Neural cell (in vitro differentiated cells): Measurements from ENCODE around the gene PER2. TPM values are rescaled to one million over a fixed set of nuclear protein-coding genes. Genes with fewer than 3 reads are reported as not detected.

Source experiments
- H2AFZ ChIP-seq: fragments of 200-600, 300-800 bp; sonication (generic), shearing (Covaris generic); 2 replicates; pipeline ENCODE4 v1.6.0; 2014; ENCODE audit warnings: low read depth, mild to moderate bottlenecking, antibody characterized with exemption, low read length, moderate library complexity
- H3F3A ChIP-seq: fragments of 200-600 bp; shearing (Covaris generic); 2 replicates; pipeline ENCODE4 v1.6.1; 2016; ENCODE audit warnings: mild to moderate bottlenecking, moderate library complexity, mixed read lengths, antibody characterized with exemption, low read length; ENCODE audit not compliant: insufficient read depth, poor library complexity, severe bottlenecking
- H3K27ac ChIP-seq: fragments of 200-600, 300-800 bp; sonication (generic), shearing (Covaris generic); 2 replicates; pipeline ENCODE4 v1.5.1; 2014; ENCODE audit warnings: mild to moderate bottlenecking, low read length, moderate library complexity
- H3K27me3 ChIP-seq: fragments of 300-800, 200-600 bp; sonication (generic), shearing (Covaris generic); 2 replicates; pipeline ENCODE4 v1.6.0; 2014; ENCODE audit warnings: mild to moderate bottlenecking, low read depth, low read length, moderate library complexity; ENCODE audit not compliant: insufficient read depth
- H3K36me3 ChIP-seq: fragments of 300-800, 200-600 bp; sonication (generic), shearing (Covaris generic); 2 replicates; pipeline ENCODE4 v1.5.1; 2014; ENCODE audit warnings: mild to moderate bottlenecking, antibody characterized with exemption, low read length, moderate library complexity; ENCODE audit not compliant: insufficient read depth
- H3K4me2 ChIP-seq: fragments of 300-800, 200-600 bp; sonication (generic), shearing (Covaris generic); 2 replicates; pipeline ENCODE4 v1.6.0; 2014; ENCODE audit warnings: mild to moderate bottlenecking, low read length
- H3K4me3 ChIP-seq: fragments of 300-800, 200-600 bp; sonication (generic), shearing (Covaris generic); 2 replicates; pipeline ENCODE4 v1.5.1; 2014; ENCODE audit warnings: mild to moderate bottlenecking, low read length, moderate library complexity
- H3K79me2 ChIP-seq: fragments of 200-600 bp; shearing (Covaris generic); replicated peaks from 2 replicates; pipeline ENCODE4 v1.6.0; 2014; ENCODE audit warnings: mild to moderate bottlenecking, low read length, moderate library complexity; ENCODE audit not compliant: insufficient read depth
- H3K9ac ChIP-seq: fragments of 300-800, 200-600 bp; sonication (generic), shearing (Covaris generic); 2 replicates; pipeline ENCODE4 v1.6.1; 2016; ENCODE audit warnings: mild to moderate bottlenecking, low read length, mixed read lengths
- H3K9me2 ChIP-seq: fragments of 200-600 bp; shearing (Covaris generic); 2 replicates; pipeline ENCODE4 v1.6.1; 2016; ENCODE audit warnings: mild to moderate bottlenecking, low read length, mixed read lengths; ENCODE audit not compliant: insufficient read depth
- H3K9me3 ChIP-seq: fragments of 200-600, 300-800 bp; sonication (generic), shearing (Covaris generic); 2 replicates; pipeline ENCODE4 v1.6.1; 2016; ENCODE audit warnings: mild to moderate bottlenecking, mixed run types, low read length, moderate library complexity, mixed read lengths
- H4K20me1 ChIP-seq: fragments of 200-600 bp; shearing (Covaris generic); 2 replicates; pipeline ENCODE4 v1.6.1; 2016; ENCODE audit warnings: mild to moderate bottlenecking, mixed run types; ENCODE audit not compliant: insufficient read depth
- EP300 ChIP-seq: fragments of 450-650 bp; conservative IDR thresholded peaks from 2 replicates; pipeline ENCODE4 v1.6.1; 2014; ENCODE audit warnings: antibody characterized with exemption, mild to moderate bottlenecking, moderate library complexity; ENCODE audit not compliant: poor library complexity, severe bottlenecking
- EZH2 ChIP-seq: fragments of 200-600, 300-800 bp; shearing (Covaris generic), sonication (generic); IDR thresholded peaks from 2 replicates; pipeline ENCODE4 v1.6.1; 2014; ENCODE audit warnings: antibody characterized with exemption, low read length, borderline replicate concordance, mild to moderate bottlenecking; ENCODE audit not compliant: insufficient read depth, poor library complexity, severe bottlenecking
- MXI1 ChIP-seq: fragments of 450-650 bp; conservative IDR thresholded peaks from 2 replicates; pipeline ENCODE4 v1.6.1; 2014; ENCODE audit warnings: antibody characterized with exemption, mild to moderate bottlenecking; ENCODE audit not compliant: poor library complexity, severe bottlenecking
- POLR2AphosphoS5 ChIP-seq: IDR thresholded peaks from 2 replicates; pipeline ENCODE4 v1.6.1; 2012
- RAD21 ChIP-seq: fragments of 450-650 bp; conservative IDR thresholded peaks from 2 replicates; pipeline ENCODE4 v1.6.1; 2014; ENCODE audit warnings: antibody characterized with exemption, mild to moderate bottlenecking, moderate library complexity
- REST ChIP-seq: IDR thresholded peaks from 2 replicates; pipeline ENCODE4 v1.6.1; 2012; ENCODE audit warnings: borderline replicate concordance
- SMC3 ChIP-seq: fragments of 450-650 bp; conservative IDR thresholded peaks from 2 replicates; pipeline ENCODE4 v1.6.1; 2014; ENCODE audit warnings: antibody characterized with exemption, mild to moderate bottlenecking, moderate library complexity; ENCODE audit not compliant: poor library complexity
- TAF1 ChIP-seq: IDR thresholded peaks from 2 replicates; pipeline ENCODE4 v1.6.1; 2012; ENCODE audit warnings: low read depth
- polyA plus RNA-seq: library from polyadenylated mRNA; depleted of rRNA; stranded (reverse); fragments of >200 nt; gene quantifications from 2 replicates; pipeline ENCODE4 v1.2.3, GENCODE V29; 2014
- TF ChIP-seq, protein P1 (sequence below): fragments of 450-650 bp; IDR thresholded peaks from 2 replicates; pipeline ENCODE4 v1.5.1; 2014; ENCODE audit warnings: antibody characterized with exemption, mild to moderate bottlenecking, moderate library complexity; ENCODE audit not compliant: poor library complexity, severe bottlenecking

The PER2 gene
- polyA plus RNA-seq, 1 donor from 2014 or later, result 3.2 TPM

GRCh38 chr2:238262496-238263122 is 25.8 kb downstream of the PER2 start:
- Histone ChIP-seq H3K79me2 (no peaks in the 10 kb centered on the region), H3K36me3 (no peaks in the 10 kb centered on the region), H3K27me3 (no peaks in the 10 kb centered on the region), H3K9ac (no peak overlapping the region), H4K20me1 (no peaks in the 10 kb centered on the region), H2AFZ (no peak overlapping the region), H3K4me3 (no peak overlapping the region), H3K9me3 (no peaks in the 10 kb centered on the region), H3K9me2 (no peaks in the 10 kb centered on the region), H3F3A (no peaks in the 10 kb centered on the region), H3K27ac (no peak overlapping the region), H3K4me2 (no peak overlapping the region)
- no peak for TF ChIP-seq MXI1
- TF ChIP-seq EZH2, result no peak
- no peak for TF ChIP-seq POLR2AphosphoS5
- no peak for TF ChIP-seq REST
- TF ChIP-seq RAD21, result no peak
- no peak for TF ChIP-seq SMC3
- TF ChIP-seq, protein P1, sequence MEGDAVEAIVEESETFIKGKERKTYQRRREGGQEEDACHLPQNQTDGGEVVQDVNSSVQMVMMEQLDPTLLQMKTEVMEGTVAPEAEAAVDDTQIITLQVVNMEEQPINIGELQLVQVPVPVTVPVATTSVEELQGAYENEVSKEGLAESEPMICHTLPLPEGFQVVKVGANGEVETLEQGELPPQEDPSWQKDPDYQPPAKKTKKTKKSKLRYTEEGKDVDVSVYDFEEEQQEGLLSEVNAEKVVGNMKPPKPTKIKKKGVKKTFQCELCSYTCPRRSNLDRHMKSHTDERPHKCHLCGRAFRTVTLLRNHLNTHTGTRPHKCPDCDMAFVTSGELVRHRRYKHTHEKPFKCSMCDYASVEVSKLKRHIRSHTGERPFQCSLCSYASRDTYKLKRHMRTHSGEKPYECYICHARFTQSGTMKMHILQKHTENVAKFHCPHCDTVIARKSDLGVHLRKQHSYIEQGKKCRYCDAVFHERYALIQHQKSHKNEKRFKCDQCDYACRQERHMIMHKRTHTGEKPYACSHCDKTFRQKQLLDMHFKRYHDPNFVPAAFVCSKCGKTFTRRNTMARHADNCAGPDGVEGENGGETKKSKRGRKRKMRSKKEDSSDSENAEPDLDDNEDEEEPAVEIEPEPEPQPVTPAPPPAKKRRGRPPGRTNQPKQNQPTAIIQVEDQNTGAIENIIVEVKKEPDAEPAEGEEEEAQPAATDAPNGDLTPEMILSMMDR, result no peak
- no peak for TF ChIP-seq EP300
- TF ChIP-seq TAF1, result no peak

DNA sequence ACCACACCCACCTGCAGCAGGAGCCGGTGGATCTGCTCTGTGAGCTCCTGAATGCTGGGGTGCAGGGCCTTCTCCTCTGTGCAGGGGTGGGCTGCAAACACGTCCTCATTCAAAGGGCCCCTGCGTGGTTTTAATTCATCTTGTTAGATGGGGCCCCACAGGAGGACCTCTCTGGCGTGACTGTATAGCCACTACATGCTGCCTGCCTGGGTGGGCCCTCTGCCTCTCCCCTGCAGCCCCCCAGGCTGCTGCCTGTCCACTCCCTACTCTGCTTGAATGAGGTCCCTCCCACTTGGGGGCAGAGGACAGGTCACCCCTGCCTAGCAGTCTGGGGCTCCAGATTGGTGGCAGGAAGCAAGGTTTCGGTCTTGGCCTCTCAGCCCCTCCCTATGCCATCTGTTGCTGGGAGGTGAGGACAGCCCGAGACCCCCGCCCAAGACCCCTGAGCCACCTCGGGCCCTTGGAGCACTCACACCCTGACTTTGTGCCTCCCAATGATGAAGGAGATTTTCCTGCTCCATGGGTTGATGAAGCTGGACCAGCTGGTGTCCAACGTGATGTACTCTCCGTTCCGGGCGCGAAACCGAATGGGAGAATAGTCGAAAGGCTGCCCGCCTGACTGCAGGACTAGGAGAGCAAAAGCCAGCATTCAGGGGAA is 26.6 kb downstream of the PER2 start:
- H3K36me3 ChIP-seq, result no peaks in the 10 kb centered on the region

More for the DNA sequence above, 26.6 kb downstream of the PER2 start:
- no peaks in the 10 kb centered on the region for H3F3A ChIP-seq
- no peaks in the 10 kb centered on the region for H3K9me2 ChIP-seq
- H3K9ac ChIP-seq, result no peak overlapping the region
- H3K4me3 ChIP-seq, result no peak overlapping the region
- no peaks in the 10 kb centered on the region for H4K20me1 ChIP-seq
- no peak for TF ChIP-seq POLR2AphosphoS5
- TF ChIP-seq, protein P1, result no peak
- no peak for TF ChIP-seq REST
- TF ChIP-seq EZH2, result no peak
- no peak for TF ChIP-seq TAF1
- TF ChIP-seq MXI1, result no peak
- no peak for TF ChIP-seq SMC3
- TF ChIP-seq EP300, result no peak
- TF ChIP-seq RAD21, result no peak
- no peaks in the 10 kb centered on the region for H3K27me3 ChIP-seq
- no peak overlapping the region for H3K4me2 ChIP-seq
- no peaks in the 10 kb centered on the region for H3K9me3 ChIP-seq
- no peaks in the 10 kb centered on the region for H3K79me2 ChIP-seq
- no peak overlapping the region for H3K27ac ChIP-seq
- H2AFZ ChIP-seq, result no peak overlapping the region
